Embryonic facial prominence (tissue), 1 donor: ENCODE data around the gene PIK3CD.
A peak's percentile ranks its signal among the peaks of the same experiment; 100 is the strongest.

Source experiments
- DNase-seq: peaks from one replicate; pipeline ENCODE4 v3.0.0-alpha.2; 2016; ENCODE audit errors: extremely low spot score

Gene PIK3CD

GRCh38 chr1:9651565-9652378, at the start of gene PIK3CD:
TSS of gene PIK3CD (plus strand) at chr1:9651731. CDS start at chr1:9710456, 58,725 bp downstream.
- peak; percentile 35 for DNase-seq

- no peak for DNase-seq
These were observed 49.4 kb upstream of the PIK3CD start for GRCh38 chr1:9601942-9602793.

- no peak for DNase-seq
These were observed 48.8 kb upstream of the PIK3CD start for GRCh38 chr1:9602794-9603167.

- no peak for DNase-seq
These were observed 48.2 kb upstream of the PIK3CD start for GRCh38 chr1:9603307-9603706.

- DNase-seq: no peak
These were observed 47.5 kb upstream of the PIK3CD start for GRCh38 chr1:9603766-9604753.

GRCh38 chr1:9604836-9605235, 46.7 kb upstream of the PIK3CD start:
- DNase-seq: no peak

GRCh38 chr1:9605946-9606455, 45.5 kb upstream of the PIK3CD start:
- no peak for DNase-seq

- DNase-seq: no peak
These were observed 45.1 kb upstream of the PIK3CD start for GRCh38 chr1:9606458-9606857.

GRCh38 chr1:9606948-9607347, 44.6 kb upstream of the PIK3CD start:
- no peak for DNase-seq

- no peak for DNase-seq
These were observed 44.2 kb upstream of the PIK3CD start for GRCh38 chr1:9607352-9607751.

GRCh38 chr1:9609998-9610397, 41.5 kb upstream of the PIK3CD start:
- no peak for DNase-seq

GRCh38 chr1:9610548-9610947, 41.0 kb upstream of the PIK3CD start:
- DNase-seq: no peak

- DNase-seq: no peak
These were observed 39.8 kb upstream of the PIK3CD start for GRCh38 chr1:9611716-9612115.

- no peak for DNase-seq
These were observed 39.2 kb upstream of the PIK3CD start for GRCh38 chr1:9612162-9612845.

GRCh38 chr1:9612871-9613624, 38.5 kb upstream of the PIK3CD start:
- DNase-seq: no peak

GRCh38 chr1:9613625-9614299, 37.8 kb upstream of the PIK3CD start:
- no peak for DNase-seq

- DNase-seq: no peak
These were observed 36.0 kb upstream of the PIK3CD start for GRCh38 chr1:9615316-9616063.

- DNase-seq: no peak
These were observed 32.4 kb upstream of the PIK3CD start for GRCh38 chr1:9618909-9619679.
